GM12891 (cell line): ENCODE data around the gene EPGN.

Experiments
- POLR2A ChIP-seq: IDR thresholded peaks from 2 replicates; pipeline ENCODE4 v1.6.1; 2011; ENCODE audit warnings: low read depth, low read length, control low read depth
- POLR2AphosphoS5 ChIP-seq: IDR thresholded peaks from 2 replicates; pipeline ENCODE4 v1.6.1; 2011; ENCODE audit warnings: low read depth, low read length, control low read depth
- SPI1 ChIP-seq: IDR thresholded peaks from 2 replicates; pipeline ENCODE4 v1.6.1; 2011; ENCODE audit warnings: low read depth, low read length, control low read depth

- TF ChIP-seq POLR2A (no peak), POLR2AphosphoS5 (no peak), SPI1 (no peak)
These were observed 30.6 kb downstream of the EPGN start for GRCh38 chr4:74338792-74339333.
